A204.1 (cell line): Measurements from ENCODE around the gene IQGAP2.

ENCODE experiments used
- FAIRE-seq: peaks from 2 replicates; lab custom pipeline; 2012; peaks lifted over from hg19 to GRCh38; lab: Jason Lieb, UNC

IQGAP2 gene

GRCh38 chr5:76690704-76691466 lies 287.8 kb downstream of the IQGAP2 start:
- no peak for FAIRE-seq

GRCh38 chr5:76691467-76692273 lies 288.6 kb downstream of the IQGAP2 start:
- FAIRE-seq, result no peak

GRCh38 chr5:76692274-76692540 lies 289.1 kb downstream of the IQGAP2 start:
- no peak for FAIRE-seq

GRCh38 chr5:76692651-76693050 lies 289.6 kb downstream of the IQGAP2 start:
- no peak for FAIRE-seq

GRCh38 chr5:76693141-76693540 lies 290.1 kb downstream of the IQGAP2 start:
- FAIRE-seq, result no peak

- no peak for FAIRE-seq
Observed at GRCh38 chr5:76694317-76694716, 291.2 kb downstream of the IQGAP2 start.

- no peak for FAIRE-seq
Observed at GRCh38 chr5:76695346-76695745, 292.3 kb downstream of the IQGAP2 start.

- no peak for FAIRE-seq
Observed at GRCh38 chr5:76696251-76696650, 293.2 kb downstream of the IQGAP2 start.

- no peak for FAIRE-seq
Observed at GRCh38 chr5:76697670-76698069, 294.6 kb downstream of the IQGAP2 start.

- no peak for FAIRE-seq
Observed at GRCh38 chr5:76700571-76700970, 297.5 kb downstream of the IQGAP2 start.

GRCh38 chr5:76701298-76701697 lies 298.2 kb downstream of the IQGAP2 start:
- no peak for FAIRE-seq

- no peak for FAIRE-seq
Observed at GRCh38 chr5:76703707-76704106, 300.6 kb downstream of the IQGAP2 start.

GRCh38 chr5:76704131-76704663 lies 301.1 kb downstream of the IQGAP2 start:
- FAIRE-seq, result no peak

GRCh38 chr5:76705574-76705973 lies 302.5 kb downstream of the IQGAP2 start:
- FAIRE-seq, result no peak

GRCh38 chr5:76709762-76710161 lies 306.7 kb downstream of the IQGAP2 start:
- no peak for FAIRE-seq

- FAIRE-seq, result no peak
Observed at GRCh38 chr5:76710991-76711390, 307.9 kb downstream of the IQGAP2 start.

- FAIRE-seq, result no peak
Observed at GRCh38 chr5:76714751-76715485, 311.8 kb downstream of the IQGAP2 start.

GRCh38 chr5:76715486-76715735 lies 312.3 kb downstream of the IQGAP2 start:
- FAIRE-seq, result no peak

- FAIRE-seq, result no peak
Observed at GRCh38 chr5:76715736-76716455, 312.8 kb downstream of the IQGAP2 start, which contains the start of gene F2R. TSS of gene F2R (plus strand) at chr5:76716126. CDS start at chr5:76716308, 182 bp downstream.

GRCh38 chr5:76716456-76717157 lies 313.5 kb downstream of the IQGAP2 start:
- no peak for FAIRE-seq

GRCh38 chr5:76717222-76718083 lies 314.4 kb downstream of the IQGAP2 start:
- no peak for FAIRE-seq
